Suppressor macrophage treated with lipopolysaccharide for 4 hours (primary cell): ENCODE measurements around the gene MTNR1A.
A peak's percentile ranks its signal among the peaks of the same experiment; 100 is the strongest.

Experiments used
- DNase-seq: peaks from one replicate; pipeline ENCODE4 v3.0.0-alpha.2; 2020

Gene MTNR1A

DNA sequence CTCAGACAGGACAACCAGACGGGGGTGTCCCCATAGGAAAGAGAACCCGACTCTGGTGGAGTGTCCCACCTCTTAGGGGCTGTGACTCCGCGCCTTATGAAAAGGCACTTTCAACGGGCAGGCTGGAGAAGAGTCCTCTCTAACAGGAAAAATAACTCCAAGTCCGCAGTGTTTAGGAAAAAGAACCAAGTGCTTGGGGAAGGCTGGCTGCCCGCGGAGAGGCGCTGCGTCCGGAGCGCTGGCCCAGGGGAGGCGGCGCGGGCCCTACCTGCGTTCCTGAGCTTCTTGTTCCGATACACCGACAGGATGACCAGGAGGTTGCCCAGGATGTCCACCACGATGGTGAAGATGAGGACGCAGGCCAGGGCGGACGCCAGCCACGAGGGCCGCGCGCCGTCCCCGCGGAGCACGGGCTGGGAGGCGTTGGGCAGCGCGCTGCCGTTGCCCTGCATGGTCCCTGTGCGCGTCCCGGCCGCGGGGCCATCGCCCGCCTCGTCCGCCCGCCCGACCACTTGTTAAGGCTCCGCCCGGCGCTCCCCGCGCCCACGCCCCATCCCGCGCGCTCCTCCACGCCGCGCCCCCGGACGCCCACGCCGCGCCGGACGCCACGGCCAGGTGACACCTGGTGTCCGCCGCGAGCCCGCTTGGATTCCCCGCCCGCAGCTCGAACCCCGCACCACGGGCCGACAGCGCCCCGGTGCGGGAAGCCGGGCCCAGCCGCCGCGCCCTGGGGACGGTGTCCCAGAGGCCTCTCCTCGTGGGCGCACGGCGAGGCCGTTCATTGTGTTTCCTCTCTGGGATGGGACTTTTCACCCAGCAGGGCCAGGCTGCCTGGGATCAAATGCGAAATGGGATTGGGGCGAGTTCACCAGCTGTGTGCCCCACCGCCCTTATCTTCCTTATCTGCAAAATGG lies at the start of gene MTNR1A:
TSS of gene MTNR1A (minus strand) at position 654 of the 914 bp plus-strand sequence. CDS start at position 452, 202 bp downstream.
- DNase-seq, result no peak

DNA sequence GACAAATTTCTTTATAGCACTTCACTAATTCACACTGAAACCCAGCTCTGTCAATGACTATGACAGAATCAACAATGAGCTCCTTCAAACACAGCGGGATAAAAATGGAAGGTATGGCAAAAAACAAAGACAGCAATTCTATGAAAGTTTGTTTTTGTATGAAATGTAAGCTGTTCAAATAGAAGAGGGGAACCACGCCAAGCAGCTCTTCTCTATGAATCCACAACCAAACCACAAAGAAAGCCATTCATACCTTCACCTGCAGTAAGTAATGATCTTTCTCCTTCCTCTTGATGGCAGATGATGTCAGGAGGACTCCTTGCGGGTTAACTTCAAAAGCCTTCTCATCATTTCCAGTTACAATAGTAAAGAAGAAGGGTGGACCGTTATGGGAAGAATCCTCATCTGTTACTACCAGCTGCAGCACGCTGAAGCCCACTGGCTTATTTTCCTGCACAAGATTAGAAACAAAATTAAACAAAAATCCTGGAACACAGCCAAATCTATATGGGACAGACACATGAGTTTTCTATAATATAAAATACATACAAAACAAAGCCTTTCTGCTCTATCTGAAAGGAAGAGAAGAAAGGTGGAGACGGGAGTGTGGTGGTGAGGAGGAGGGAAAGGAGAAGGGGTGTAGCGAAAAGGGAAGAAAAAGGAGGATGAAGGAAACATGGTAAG lies 48.9 kb upstream of the MTNR1A start:
- DNase-seq, result no peak

DNA sequence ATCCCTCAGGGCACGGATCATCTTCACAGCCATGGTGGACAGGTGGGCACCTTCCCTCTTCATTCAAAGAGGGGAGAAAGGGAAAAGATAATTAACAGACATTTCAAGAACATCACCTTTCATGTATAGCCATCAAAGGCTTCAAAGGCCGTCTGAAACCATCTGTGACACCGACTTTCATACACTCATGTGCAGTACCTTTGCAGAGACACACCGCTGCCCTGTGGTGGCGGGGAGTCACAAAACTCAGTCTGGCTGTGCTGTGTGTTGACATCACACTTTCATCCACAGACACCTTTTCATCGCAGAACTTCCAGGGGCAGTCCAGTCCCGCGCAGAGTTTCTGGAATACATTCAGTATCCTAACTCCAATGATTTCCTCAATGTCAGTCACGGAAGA lies 47.6 kb upstream of the MTNR1A start:
- no peak for DNase-seq

GRCh38 chr4:186599483-186599882 lies 44.1 kb upstream of the MTNR1A start:
- DNase-seq, result no peak

GRCh38 chr4:186598686-186599085 lies 43.3 kb upstream of the MTNR1A start:
- DNase-seq, result no peak

DNA sequence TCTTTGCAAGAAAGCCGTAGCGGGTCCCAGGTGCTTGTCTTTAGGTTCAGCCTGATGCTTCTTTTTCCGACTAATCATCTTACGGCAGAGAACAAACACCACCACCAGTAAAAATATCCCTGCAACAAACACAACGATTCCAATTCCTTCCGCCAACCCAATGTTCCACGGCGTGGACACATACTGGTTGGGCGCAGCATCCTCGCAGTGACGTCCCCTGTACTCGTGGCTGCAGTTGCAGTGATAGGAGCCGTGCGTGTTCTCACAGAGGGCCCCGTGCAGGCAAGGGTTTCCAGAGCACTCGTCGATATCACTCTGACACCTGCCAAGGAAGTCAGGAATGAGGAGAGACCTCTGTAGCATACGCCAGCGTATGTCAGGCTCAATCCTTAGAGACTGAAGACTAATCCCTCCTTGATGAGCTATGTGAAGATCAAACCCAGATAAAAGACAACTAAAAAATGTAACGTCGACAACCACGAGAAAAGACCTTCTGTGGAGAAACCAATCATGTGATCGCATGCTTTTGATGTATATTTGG lies 41.6 kb upstream of the MTNR1A start:
- DNase-seq, result no peak

- no peak for DNase-seq
These were observed 41.0 kb upstream of the MTNR1A start for GRCh38 chr4:186596346-186596745.

- no peak for DNase-seq
These were observed 38.2 kb upstream of the MTNR1A start for GRCh38 chr4:186593587-186593973.

- DNase-seq, result no peak
These were observed 37.7 kb upstream of the MTNR1A start for GRCh38 chr4:186592966-186593586.

GRCh38 chr4:186592445-186592844 lies 37.1 kb upstream of the MTNR1A start:
- no peak for DNase-seq

DNA sequence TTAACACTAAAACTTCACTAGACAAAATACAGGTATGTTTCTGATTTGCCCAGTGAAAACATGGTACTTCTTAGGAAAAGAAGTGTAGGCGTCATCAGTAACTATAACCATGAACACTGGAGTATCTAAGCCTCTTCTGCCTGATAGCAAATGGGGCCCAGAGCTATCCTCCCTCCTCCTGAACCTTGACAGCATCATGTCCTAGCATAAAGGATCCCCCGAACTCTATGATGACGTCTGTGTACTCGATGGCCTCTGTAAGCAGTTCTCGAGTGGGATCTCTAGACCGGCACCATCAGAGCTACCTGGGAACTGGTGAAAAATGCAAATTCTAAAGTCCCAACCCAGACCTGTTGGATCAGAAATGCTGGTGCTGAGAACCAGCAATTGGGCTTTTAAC lies 36.3 kb upstream of the MTNR1A start:
- no peak for DNase-seq

DNA sequence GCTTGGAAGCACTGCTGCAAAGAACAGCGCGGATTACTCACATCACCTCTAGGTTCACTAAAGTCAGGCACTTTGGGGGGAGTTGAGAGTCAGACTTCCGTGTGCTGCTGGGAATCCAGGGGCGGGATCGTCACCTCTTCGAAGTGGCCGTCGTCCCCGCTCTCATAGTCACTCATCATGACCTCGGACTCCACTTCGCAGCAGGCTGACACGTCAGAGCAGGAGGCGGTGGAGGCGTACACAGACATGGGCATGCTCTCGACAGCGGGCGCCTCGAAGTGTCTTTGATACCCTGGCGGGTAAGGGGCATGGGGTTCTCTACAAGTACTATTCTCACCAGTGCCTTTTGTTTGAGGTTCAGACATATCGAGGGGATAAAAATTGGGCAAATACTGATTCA lies 33.1 kb upstream of the MTNR1A start:
- DNase-seq, result no peak

DNA sequence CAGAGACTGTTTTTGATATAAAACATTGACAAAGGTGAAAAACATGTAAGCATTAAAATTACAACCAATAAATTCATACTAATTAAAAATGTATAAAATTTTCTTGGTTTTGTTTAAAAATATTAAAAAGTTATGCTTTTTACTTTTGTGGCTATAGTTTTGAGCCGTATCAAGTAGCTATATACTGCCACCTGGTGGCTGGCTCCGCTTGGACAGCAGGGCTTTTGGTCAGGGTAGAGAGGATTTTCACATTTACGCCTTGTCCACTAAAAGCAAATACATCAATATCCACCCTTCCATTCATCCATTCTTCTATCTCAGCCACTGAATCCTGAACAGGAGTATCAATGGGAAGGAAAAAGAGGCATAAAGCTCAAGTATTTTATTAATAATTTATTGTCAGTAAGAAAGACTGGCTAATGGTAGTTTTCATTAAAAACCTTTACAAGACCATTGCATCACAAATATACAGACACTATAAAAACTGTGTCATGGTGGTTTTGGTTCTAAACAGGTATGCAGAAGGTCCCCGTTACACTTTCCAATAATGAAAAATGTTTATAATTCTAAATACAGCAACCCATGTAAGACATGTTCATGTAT lies 32.1 kb upstream of the MTNR1A start:
- peak; percentile 63 for DNase-seq

DNA sequence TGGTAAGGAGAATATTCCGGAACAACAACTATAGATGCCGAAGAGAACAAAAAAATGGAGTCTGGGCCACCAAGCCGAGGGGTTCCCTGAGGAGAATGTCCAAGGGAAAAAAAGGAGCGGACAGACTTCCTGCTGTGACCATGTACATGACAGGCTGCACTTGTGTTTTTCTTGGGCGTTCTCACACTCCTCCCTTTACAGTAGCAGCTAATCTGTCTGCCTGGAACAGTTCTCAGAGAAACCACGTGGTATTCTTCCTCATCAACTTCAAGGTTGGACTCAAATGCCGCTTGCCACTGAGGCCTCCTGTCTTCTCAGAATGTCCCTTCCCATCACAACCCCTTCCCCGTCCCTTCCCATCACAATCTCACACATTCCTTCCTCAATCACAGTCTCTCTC lies 30.8 kb upstream of the MTNR1A start:
- DNase-seq, result no peak

GRCh38 chr4:186584912-186585311 lies 29.5 kb upstream of the MTNR1A start:
- no peak for DNase-seq

DNA sequence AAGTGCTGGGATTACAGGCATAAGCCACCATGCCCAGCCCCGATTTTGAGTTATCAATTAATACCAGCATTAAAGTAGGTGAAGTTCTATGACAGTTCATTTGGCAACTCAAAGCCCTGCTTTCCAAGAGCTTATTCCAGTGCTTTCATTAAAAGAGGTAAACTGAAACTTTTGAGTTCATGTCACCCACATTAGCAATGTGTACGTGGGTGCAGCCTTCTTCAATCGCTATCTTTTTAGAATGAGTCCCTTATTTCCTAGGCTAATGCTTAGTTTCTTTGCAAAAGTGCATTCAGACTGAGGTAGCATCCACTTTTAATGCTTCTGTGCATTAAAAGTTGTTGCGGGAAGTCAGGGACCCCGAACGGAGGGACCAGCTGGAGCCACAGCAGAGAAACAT lies 26.1 kb upstream of the MTNR1A start:
- no peak for DNase-seq

GRCh38 chr4:186580669-186581068 lies 25.3 kb upstream of the MTNR1A start:
- no peak for DNase-seq

GRCh38 chr4:186570193-186570996 lies 15.0 kb upstream of the MTNR1A start:
- DNase-seq, result no peak

DNA sequence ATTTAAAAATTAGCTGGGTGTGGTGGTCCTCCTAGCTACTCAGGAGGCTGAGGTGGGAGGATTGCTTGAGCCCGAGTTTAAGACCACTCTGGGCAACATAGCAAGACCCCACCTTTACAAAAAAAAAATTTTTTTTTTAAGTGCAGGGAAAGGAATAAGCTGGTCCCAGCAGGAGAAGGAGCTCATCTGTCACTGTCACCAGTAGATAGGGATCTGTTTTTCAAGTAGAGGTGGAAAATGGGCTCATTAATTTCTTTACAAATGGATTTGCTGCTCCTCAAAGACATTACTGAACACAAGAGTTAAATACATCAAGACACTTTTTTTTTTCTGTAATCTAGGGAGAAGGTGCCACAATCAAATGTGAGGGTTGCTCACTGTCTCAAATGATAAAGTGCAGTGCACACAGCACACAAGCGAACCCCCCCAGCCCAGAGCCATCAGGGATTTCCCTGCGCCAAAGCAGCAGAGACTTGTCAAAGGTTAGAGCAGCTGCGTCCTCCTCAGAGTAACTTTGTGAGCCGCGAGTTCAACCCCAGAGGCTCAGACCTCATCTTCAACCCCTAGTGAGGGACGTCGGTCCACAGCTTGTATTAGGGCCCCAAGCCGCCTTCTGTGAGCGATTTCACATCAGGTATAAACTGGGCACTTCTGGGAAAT lies 14.3 kb upstream of the MTNR1A start:
- no peak for DNase-seq

- no peak for DNase-seq
These were observed 10.7 kb upstream of the MTNR1A start for GRCh38 chr4:186566068-186566467.

DNA sequence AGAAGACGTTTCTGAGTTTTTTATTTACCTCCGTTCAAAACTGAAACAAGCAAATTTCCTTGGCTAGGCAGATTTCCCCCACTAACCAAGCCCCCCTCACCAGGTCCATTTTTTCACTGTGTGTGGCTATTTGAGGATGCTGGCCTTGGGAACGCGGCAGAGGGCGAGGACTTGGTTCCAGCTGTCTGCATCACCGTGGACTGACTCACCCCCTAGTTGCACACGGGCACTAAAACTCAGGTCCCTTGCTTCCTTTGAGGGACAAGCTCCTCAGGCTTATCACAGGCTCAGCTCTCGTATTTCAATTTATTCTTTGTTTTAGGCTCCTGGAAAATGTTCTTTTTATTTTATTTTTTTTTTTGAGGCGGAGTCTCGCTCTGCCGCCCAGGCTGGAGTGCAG lies 8.4 kb upstream of the MTNR1A start:
- DNase-seq, result no peak

DNA sequence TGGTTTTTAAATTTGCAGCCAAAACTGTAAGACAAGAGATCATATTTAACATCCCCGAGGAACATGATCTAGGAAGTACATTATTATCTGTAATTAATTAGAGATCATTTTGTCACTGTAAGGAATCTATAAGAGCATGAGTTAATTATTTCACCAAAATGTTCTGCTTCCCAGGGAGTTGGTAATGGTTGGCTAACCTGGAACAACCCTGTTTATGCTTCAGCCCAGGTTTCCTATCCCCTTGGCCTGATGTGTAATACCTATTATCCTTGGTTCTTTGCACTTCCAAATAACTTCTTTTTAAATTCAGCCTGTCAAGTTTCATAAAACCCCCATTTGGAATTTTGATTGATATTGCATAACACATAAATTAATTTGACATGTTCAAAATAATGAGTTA lies 6.4 kb upstream of the MTNR1A start:
- no peak for DNase-seq
